HUES6 (cell line): Measurements from ENCODE around the gene METTL15.
"Not testable (repeated sequence)": the region's sequence is repeated elsewhere in the genome, so short reads cannot be mapped to it uniquely, and the experiment has no call there.

Experiments
- H3K27ac ChIP-seq: 2 replicates; pipeline ENCODE4 v1.7.0; 2013; ENCODE audit warnings: low read depth, mild to moderate bottlenecking, low read length, inconsistent platforms
- H3K27me3 ChIP-seq: 2 replicates; pipeline ENCODE4 v1.6.1; 2013; ENCODE audit warnings: low read length; ENCODE audit not compliant: control insufficient read depth, insufficient read depth
- H3K36me3 ChIP-seq: 2 replicates; pipeline ENCODE4 v1.6.1; 2013; ENCODE audit warnings: low read length; ENCODE audit not compliant: control insufficient read depth, insufficient read depth
- H3K4me1 ChIP-seq: 2 replicates; pipeline ENCODE4 v1.6.1; 2013; ENCODE audit warnings: low read length; ENCODE audit not compliant: control insufficient read depth, insufficient read depth
- H3K4me3 ChIP-seq: 2 replicates; pipeline ENCODE4 v1.5.1; 2013; ENCODE audit warnings: low read depth, low read length
- H3K9ac ChIP-seq: one replicate; pipeline ENCODE4 v1.6.1; 2013; ENCODE audit warnings: mild to moderate bottlenecking, low read length
- H3K9me3 ChIP-seq: 2 replicates; pipeline ENCODE4 v1.6.1; 2013; ENCODE audit warnings: low read depth, low read length; ENCODE audit not compliant: control insufficient read depth, insufficient read depth

Gene METTL15

DNA sequence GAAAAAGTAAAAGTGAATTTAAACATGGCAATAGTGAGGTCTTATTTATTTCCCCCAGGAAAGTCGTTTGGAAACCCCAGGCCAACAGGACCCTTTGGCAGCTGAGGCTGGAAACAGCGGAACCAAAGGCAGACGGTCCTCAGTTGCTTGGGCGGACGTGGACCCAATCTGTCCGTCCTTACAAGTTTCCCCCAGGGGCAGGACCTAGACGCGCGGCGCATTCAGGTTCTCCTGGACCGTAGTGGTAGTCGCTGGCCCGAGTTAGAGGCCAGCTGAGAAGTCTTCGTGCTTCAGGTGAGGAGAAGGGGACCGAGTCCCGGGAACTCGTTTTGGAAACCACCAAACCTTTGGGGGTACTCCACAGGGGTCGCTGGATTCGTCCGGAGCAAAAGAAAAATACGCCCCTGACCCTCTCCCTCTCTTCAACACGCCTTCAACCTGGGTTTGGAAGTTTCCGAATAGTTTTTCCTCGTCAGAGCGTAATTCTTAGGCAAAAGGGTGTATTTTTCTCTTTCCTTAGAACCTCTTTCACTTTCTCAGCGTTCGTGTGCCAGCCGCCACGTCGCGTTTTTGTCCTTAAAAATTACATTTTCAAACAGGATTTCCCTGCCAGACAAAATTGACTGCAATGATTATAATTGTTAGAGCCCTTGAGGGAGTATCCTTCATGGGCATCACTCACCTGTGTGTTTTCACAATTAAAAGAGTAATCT is 2.1 kb downstream of the METTL15 start:
- H3K4me3 ChIP-seq, result peak overlapping the region; percentile 92
- peaks cover 9% of the 10 kb centered on the region for H3K36me3 ChIP-seq
- no peaks in the 10 kb centered on the region for H3K27me3 ChIP-seq
- H3K27ac ChIP-seq, result peak overlapping the region; percentile 69
- H3K9me3 ChIP-seq, result no peaks in the 10 kb centered on the region
- H3K9ac ChIP-seq, result peak overlapping the region; percentile 89
- peaks cover 7% of the 10 kb centered on the region; the same call in 1 of the 2 replicates for H3K4me1 ChIP-seq

GRCh38 chr11:28110821-28111200 is 2.6 kb downstream of the METTL15 start:
- Histone ChIP-seq H3K36me3 (peaks cover 12% of the 10 kb centered on the region), H3K4me1 (peaks cover 7% of the 10 kb centered on the region; the same call in 1 of the 2 replicates), H3K9ac (peak overlapping the region; percentile 89), H3K4me3 (peak overlapping the region; percentile 92), H3K27ac (peak overlapping the region; percentile 69; the same call in 1 of the 2 replicates), H3K27me3 (no peaks in the 10 kb centered on the region), H3K9me3 (no peaks in the 10 kb centered on the region)

DNA sequence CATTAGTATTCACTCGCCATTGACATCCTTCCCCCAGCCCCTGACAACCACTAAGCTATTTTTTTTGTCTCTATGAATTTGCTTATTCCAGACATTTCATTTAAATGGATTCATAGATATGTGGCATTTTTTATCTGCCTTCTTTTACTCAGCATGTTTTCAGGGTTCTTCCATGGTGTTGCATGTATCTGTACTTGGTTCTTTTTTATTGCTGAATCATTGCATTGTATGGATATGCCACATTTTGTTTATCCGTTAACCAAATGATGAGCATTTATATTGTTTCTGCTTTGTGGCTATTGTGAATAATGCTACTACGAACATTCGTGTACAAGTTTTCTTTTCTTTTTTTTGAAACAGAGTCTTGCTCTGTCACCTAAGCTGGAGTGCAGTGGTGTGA is 5.9 kb downstream of the METTL15 start:
- H3K27me3 ChIP-seq, result no peaks in the 10 kb centered on the region
- no peak overlapping the region for H3K9ac ChIP-seq
- H3K4me1 ChIP-seq, result peaks cover 4% of the 10 kb centered on the region; the same call in 1 of the 2 replicates
- H3K9me3 ChIP-seq, result no peaks in the 10 kb centered on the region
- H3K36me3 ChIP-seq, result peaks cover 14% of the 10 kb centered on the region
- no peak overlapping the region for H3K27ac ChIP-seq
- no peak overlapping the region for H3K4me3 ChIP-seq

DNA sequence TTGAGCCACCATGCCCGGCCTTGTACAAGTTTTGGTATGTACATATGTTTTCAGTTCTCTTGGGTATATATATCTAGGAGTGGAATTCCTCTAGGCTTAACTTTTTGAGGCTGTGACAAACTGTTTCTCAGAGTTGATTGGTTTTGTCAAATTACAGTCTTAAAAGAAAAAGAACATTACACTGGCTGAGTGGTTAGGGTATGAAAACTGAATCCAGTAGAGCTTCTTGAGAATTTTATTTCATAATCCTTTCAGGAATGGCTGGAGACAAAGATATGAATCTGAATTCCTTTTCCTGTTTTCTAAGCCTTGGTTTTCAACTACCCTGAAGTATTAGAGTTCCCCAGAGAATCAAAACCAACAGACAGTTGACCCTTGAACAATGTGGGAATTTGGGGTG is 6.5 kb downstream of the METTL15 start:
- no peak overlapping the region for H3K4me3 ChIP-seq
- no peak overlapping the region for H3K27ac ChIP-seq
- no peak overlapping the region for H3K9ac ChIP-seq
- peaks cover 14% of the 10 kb centered on the region for H3K36me3 ChIP-seq
- H3K27me3 ChIP-seq, result no peaks in the 10 kb centered on the region
- peaks cover 2% of the 10 kb centered on the region; the same call in 1 of the 2 replicates for H3K4me1 ChIP-seq
- H3K9me3 ChIP-seq, result no peaks in the 10 kb centered on the region

DNA sequence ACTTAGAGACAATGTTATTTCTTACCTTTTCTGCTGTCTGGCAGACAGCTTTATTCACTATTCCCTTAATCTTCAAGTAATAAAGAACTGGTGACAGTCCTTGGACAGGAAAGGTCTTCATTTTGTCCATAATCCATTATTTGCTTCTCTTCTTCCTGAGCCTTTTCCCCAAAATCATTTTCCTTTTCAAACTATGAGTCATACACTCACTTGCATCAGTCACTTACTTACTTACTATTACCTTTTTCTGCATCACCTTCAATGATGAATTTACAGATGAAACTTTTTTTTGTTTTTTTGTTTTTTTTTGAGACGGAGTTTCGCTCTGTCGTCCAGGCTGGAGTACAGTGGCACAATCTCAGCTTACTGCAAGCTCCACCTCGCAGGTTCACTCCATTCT is 9.5 kb downstream of the METTL15 start:
- Histone ChIP-seq H3K36me3 (peaks cover 14% of the 10 kb centered on the region), H3K9me3 (no peaks in the 10 kb centered on the region), H3K4me3 (no peak overlapping the region), H3K27me3 (no peaks in the 10 kb centered on the region), H3K9ac (no peak overlapping the region), H3K27ac (no peak overlapping the region), H3K4me1 (no peaks in the 10 kb centered on the region)

GRCh38 chr11:28123151-28123581 is 15.0 kb downstream of the METTL15 start:
- no peaks in the 10 kb centered on the region for H3K9me3 ChIP-seq
- H3K4me3 ChIP-seq, result no peak overlapping the region
- no peaks in the 10 kb centered on the region for H3K27me3 ChIP-seq
- H3K9ac ChIP-seq, result no peak overlapping the region
- no peak overlapping the region for H3K27ac ChIP-seq
- H3K4me1 ChIP-seq, result no peaks in the 10 kb centered on the region; the same call in 1 of the 2 replicates
- peaks cover 5% of the 10 kb centered on the region; the same call in 1 of the 2 replicates for H3K36me3 ChIP-seq

DNA sequence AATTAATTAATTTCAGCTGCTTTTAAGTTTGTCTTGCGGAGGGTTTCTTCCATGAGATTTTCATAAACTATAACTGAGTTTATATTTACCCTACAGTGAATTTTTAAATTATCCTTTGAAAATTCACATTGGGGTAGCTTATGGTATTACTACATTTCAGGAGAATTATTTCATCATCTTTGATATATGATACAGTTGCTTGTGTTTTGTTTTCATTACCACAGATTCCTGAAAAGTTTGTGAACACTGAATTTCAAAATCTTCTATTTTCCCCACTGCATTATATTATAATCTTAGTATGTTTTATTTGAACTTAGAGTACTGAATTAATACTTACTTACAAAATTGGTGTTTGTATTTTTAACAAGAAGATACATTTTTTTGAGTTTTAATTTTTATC is 24.4 kb downstream of the METTL15 start:
- Histone ChIP-seq H3K27ac (no peak overlapping the region), H3K9me3 (peaks cover 29% of the 10 kb centered on the region), H3K36me3 (peaks cover 27% of the 10 kb centered on the region), H3K9ac (no peak overlapping the region), H3K4me3 (no peak overlapping the region), H3K27me3 (no peaks in the 10 kb centered on the region), H3K4me1 (no peaks in the 10 kb centered on the region; the same call in 1 of the 2 replicates)

- H3K9ac ChIP-seq, result no peak overlapping the region
These were observed 25.0 kb downstream of the METTL15 start for GRCh38 chr11:28133146-28133545.

DNA sequence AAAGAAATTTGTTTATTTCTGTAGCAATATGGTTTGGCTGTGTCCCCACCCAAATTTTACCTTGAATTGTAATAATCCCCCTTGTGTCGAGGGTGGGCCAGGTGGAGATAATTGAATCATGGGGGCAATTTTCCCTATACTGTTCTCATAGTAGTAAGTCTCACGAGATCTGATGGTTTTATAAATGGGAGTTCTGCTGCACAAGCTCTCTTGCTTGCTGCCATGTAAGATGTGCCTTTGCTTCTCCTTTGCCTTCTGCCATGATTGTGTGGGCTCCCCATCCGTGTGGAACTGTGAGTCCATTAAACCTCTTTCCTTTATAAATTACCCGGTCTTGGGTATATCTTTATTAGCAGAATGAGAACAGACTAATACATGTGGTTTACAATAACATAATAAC is 28.0 kb downstream of the METTL15 start:
- not testable (repeated sequence) for H3K27ac ChIP-seq, H3K9ac ChIP-seq, H3K4me3 ChIP-seq, H3K27me3 ChIP-seq
- peaks cover 63% of the 10 kb centered on the region for H3K9me3 ChIP-seq
- peaks cover 15% of the 10 kb centered on the region for H3K4me1 ChIP-seq
- H3K36me3 ChIP-seq, result peaks cover 36% of the 10 kb centered on the region

More at GRCh38 chr11:28133146-28133545, 25.0 kb downstream of the METTL15 start:
- H3K9me3 ChIP-seq, result peaks cover 35% of the 10 kb centered on the region
- H3K4me3 ChIP-seq, result no peak overlapping the region
- H3K36me3 ChIP-seq, result peaks cover 29% of the 10 kb centered on the region
- H3K27ac ChIP-seq, result no peak overlapping the region
- no peaks in the 10 kb centered on the region; the same call in 1 of the 2 replicates for H3K4me1 ChIP-seq
- no peaks in the 10 kb centered on the region for H3K27me3 ChIP-seq

DNA sequence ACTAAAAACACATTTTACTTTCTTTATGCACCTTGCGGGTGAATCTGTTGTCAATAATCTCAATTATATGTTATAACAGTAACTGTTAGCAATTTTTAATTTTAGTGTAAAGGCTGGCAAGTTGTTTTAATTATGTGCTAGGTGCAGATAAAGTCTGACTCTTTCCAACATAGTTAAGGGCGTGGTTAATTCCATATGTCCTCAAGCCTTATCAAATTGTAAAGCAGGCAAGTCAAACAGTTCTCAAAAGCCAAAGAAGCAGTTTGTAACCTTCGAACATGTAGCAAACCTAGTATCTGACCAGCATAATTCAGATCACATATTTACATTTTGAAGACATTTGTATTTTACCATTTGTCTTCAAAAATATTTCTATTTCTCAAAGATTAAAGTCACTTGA is 29.2 kb downstream of the METTL15 start:
- H3K9ac ChIP-seq, result no peak overlapping the region
- peaks cover 36% of the 10 kb centered on the region for H3K36me3 ChIP-seq
- peaks cover 16% of the 10 kb centered on the region; the same call in 1 of the 2 replicates for H3K4me1 ChIP-seq
- H3K27ac ChIP-seq, result no peak overlapping the region
- no peak overlapping the region for H3K4me3 ChIP-seq
- H3K27me3 ChIP-seq, result no peaks in the 10 kb centered on the region
- H3K9me3 ChIP-seq, result peaks cover 64% of the 10 kb centered on the region

DNA sequence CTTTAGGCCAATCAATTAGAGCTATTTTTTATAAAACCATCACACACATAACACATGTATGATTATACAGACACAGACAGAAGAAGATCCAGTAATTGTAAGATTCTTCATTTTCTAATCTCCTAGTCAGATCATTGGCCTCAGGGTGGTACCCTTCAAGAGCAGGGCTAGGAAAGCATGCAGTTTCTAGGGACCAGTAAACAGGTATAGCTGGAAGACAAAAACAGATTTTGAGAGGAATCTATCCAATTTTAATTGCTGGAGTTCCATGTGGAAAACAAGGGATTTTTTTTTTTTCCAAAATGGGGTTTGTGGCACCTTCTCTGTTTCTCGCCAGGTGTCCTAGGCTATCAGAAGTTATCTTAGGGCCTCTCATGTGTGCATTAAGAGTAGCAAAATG is 29.6 kb downstream of the METTL15 start:
- peaks cover 36% of the 10 kb centered on the region for H3K36me3 ChIP-seq
- H3K9ac ChIP-seq, result no peak overlapping the region
- no peak overlapping the region for H3K4me3 ChIP-seq
- no peak overlapping the region for H3K27ac ChIP-seq
- peaks cover 64% of the 10 kb centered on the region for H3K9me3 ChIP-seq
- H3K27me3 ChIP-seq, result no peaks in the 10 kb centered on the region
- H3K4me1 ChIP-seq, result peaks cover 16% of the 10 kb centered on the region; the same call in 1 of the 2 replicates
